ENCODE data around the gene MSI2.

The MSI2 gene

DNA sequence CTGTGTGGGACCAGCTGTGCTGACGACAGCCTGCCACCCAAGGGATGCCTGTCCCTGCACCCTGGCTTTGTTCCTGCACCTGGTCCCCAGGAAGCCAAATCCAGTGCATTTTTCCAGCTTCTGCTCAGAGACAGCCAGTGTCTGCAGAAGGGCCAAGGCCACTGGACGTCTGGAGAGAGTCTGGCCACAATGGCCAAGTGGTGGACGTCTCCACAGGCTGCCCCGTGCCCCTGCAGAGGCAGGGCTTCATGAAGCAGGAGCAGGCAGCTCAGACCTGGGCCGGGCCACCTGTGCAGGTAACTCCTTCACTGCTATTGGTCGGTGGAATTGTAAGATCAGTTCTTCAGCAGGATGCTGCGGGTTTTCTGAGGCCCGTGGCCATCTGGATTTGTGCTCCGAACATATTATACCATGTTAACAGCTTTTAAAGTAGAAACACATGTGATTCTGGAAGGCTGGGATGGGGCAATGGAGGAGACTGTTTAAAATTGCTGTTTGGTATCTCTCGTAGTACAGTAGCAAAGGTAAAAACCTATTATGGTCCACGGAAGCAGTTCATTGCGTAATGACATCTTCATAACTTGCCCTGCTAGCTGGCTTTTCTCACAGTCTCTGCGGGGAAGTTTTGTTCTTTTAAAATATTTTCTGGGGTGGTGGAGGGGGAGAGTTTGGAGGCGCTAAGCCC, 303.5 kb downstream of the MSI2 start:
- no peaks in the 10 kb centered on the region for H3K9me3 ChIP-seq
- peaks cover 2% of the 10 kb centered on the region; the same call in 1 of the 2 replicates for H3K36me3 ChIP-seq
- H3K27me3 ChIP-seq, result no peaks in the 10 kb centered on the region
- H3K4me3 ChIP-seq (ENCODE audit: low read depth, low read length), result no peak overlapping the region
- no peak for DNase-seq
- peaks cover 43% of the 10 kb centered on the region for H3K4me1 ChIP-seq
- TF ChIP-seq, protein P1, sequence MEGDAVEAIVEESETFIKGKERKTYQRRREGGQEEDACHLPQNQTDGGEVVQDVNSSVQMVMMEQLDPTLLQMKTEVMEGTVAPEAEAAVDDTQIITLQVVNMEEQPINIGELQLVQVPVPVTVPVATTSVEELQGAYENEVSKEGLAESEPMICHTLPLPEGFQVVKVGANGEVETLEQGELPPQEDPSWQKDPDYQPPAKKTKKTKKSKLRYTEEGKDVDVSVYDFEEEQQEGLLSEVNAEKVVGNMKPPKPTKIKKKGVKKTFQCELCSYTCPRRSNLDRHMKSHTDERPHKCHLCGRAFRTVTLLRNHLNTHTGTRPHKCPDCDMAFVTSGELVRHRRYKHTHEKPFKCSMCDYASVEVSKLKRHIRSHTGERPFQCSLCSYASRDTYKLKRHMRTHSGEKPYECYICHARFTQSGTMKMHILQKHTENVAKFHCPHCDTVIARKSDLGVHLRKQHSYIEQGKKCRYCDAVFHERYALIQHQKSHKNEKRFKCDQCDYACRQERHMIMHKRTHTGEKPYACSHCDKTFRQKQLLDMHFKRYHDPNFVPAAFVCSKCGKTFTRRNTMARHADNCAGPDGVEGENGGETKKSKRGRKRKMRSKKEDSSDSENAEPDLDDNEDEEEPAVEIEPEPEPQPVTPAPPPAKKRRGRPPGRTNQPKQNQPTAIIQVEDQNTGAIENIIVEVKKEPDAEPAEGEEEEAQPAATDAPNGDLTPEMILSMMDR (IDR thresholded peaks at IDR 0.05; ENCODE audit: low read depth, low read length), result no peak

DNA sequence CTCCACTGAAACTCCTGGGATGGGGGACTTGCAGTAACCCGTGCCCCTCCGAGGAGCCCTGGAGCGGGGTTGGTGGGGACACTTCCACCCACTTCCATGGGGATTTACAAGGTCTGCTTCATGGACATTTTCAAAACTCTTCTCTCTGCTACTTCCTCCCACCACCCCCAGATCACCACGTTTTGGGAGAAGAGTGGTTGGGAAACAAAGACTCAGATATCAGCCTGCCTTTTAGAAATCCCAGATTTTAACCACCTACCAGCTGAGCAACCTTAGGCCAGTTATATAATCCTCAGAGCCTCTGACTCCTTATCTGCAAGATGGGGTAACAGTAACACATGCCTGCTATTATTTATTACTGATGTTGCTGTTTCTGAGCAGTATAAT, 304.0 kb downstream of the MSI2 start:
- Histone ChIP-seq H3K27me3 (no peaks in the 10 kb centered on the region), H3K4me3 (ENCODE audit: low read depth, low read length) (no peak overlapping the region), H3K36me3 (peaks cover 2% of the 10 kb centered on the region; the same call in 1 of the 2 replicates), H3K4me1 (peaks cover 41% of the 10 kb centered on the region), H3K9me3 (no peaks in the 10 kb centered on the region)
- DNase-seq, result no peak
- TF ChIP-seq, protein P1 (IDR thresholded peaks at IDR 0.05; ENCODE audit: low read depth, low read length), result no peak

DNA sequence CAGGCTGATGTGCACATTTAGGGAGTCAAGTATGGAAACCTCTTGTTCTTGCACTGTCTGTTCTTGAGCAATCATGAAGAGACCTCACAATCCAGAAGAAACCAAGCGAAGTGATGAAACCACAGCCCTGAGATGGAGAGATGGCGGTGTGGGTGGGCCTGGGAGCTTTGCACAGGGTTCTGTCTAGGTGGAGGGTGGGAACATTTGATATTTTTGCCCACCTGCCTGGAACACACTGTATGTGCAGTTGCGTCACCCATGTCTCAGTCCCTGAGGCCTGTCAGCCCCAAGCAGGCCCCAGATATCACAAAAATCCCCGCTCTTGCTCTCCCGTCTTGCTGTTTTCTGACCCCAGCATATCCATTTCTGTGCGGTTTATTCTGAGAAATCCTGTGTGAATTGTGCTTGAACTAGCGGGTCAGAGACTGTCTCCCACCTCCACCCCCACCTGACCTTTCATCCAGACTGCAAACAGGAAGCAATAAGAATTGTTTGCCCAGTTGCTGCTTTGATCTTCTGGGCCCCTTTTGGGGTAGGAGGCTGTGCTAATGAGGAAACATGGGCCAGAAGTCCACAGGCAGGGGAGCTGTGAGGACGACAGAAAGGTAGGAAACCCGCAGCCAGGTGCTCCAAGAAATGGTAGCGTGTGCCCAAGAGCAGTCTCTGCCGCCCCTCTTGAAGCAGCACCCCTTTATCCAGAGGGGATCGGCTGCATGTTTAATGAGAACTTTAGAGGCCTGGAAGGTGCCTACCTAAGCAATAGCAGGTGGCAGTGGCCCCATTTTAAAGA, 304.9 kb downstream of the MSI2 start:
- Histone ChIP-seq H3K9me3 (no peaks in the 10 kb centered on the region), H3K36me3 (peaks cover 2% of the 10 kb centered on the region; the same call in 1 of the 2 replicates), H3K4me1 (peaks cover 43% of the 10 kb centered on the region), H3K4me3 (ENCODE audit: low read depth, low read length) (no peak overlapping the region), H3K27me3 (no peaks in the 10 kb centered on the region)
- TF ChIP-seq, protein P1 (IDR thresholded peaks at IDR 0.05; ENCODE audit: low read depth, low read length), result no peak
- DNase-seq, result no peak

DNA sequence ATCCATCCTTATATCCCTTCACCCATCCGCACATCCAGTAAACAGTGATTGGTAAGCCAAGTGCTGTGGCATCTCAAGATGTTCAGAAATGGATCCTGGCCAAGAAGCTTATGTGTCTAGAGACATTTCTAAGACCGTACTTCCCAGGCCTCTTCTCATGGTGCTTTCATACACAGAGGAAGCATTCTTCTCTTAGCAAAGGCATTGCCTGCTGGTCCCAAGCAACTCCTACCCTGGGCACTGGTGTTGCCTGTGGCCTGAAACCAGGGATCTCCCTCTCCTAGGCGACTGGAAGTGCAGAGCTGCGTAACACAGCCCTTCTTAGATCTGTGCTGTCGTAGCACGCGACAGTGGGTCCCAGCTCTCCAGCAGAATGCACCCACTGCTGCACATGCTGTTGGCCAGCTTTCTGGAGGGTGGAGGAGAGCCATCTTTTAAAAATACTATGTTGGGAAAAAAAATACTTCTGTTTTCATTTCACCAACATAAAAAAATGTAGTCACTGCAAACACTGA, 305.9 kb downstream of the MSI2 start:
- Histone ChIP-seq H3K27me3 (no peaks in the 10 kb centered on the region), H3K4me1 (peaks cover 48% of the 10 kb centered on the region), H3K4me3 (ENCODE audit: low read depth, low read length) (no peak overlapping the region), H3K9me3 (no peaks in the 10 kb centered on the region), H3K36me3 (peaks cover 2% of the 10 kb centered on the region; the same call in 1 of the 2 replicates)
- DNase-seq, result no peak
- TF ChIP-seq, protein P1 (IDR thresholded peaks at IDR 0.05; ENCODE audit: low read depth, low read length), result no peak

DNA sequence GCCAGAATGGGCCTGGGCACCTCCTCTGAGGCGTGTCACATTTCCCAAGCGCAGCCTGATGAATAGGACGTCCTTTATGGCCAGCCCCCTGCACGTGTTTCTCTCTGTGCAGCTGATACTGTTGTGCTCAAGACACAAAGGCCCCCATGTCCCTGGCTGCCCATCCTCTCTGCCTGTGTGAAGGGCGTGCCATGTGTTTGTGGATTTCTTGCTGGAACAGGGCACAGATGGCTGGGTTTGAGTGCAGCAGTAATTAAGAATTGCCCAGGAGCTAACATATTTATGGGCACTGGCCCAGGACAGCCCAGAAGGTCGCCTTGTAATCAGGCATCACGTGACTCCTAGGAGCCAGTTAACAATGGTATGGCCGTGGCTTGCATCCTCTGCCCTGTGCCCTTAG, 307.6 kb downstream of the MSI2 start:
- Histone ChIP-seq H3K4me1 (peaks cover 64% of the 10 kb centered on the region), H3K9me3 (no peaks in the 10 kb centered on the region), H3K36me3 (no peaks in the 10 kb centered on the region), H3K4me3 (ENCODE audit: low read depth, low read length) (no peak overlapping the region), H3K27me3 (no peaks in the 10 kb centered on the region)
- TF ChIP-seq, protein P1 (IDR thresholded peaks at IDR 0.05; ENCODE audit: low read depth, low read length), result no peak
- DNase-seq, result peak; percentile 75

DNA sequence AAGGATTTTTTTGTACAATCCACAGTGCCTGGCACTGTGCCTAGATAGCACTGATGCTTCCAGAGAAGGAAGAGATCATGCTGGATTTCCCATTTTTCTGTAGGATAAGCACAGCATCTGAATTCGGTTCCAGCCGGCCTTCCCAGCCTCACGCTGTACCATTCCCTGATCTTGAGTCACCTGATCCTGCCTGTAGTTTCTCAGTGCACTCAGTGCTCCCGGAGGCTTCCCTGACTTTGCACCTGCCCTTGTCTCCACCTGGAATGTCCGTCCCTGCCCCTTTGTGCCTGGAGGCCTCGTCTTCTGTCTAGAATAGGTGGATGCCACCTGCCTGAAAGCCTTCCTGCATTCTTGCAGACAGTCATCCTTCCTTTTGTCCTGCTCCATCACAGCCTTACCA, 308.9 kb downstream of the MSI2 start:
- TF ChIP-seq, protein P1 (IDR thresholded peaks at IDR 0.05; ENCODE audit: low read depth, low read length), result no peak
- no peaks in the 10 kb centered on the region for H3K36me3 ChIP-seq
- no peak for DNase-seq

More for the DNA sequence above, 308.9 kb downstream of the MSI2 start:
- Histone ChIP-seq H3K27me3 (no peaks in the 10 kb centered on the region), H3K4me3 (ENCODE audit: low read depth, low read length) (no peak overlapping the region), H3K4me1 (peaks cover 72% of the 10 kb centered on the region), H3K9me3 (no peaks in the 10 kb centered on the region)
